Cerebellar nuclear complex (tissue), 1 donor: Measurements from ENCODE around the gene LRRC46.

ENCODE experiments used
- DNase-seq, 2 experiments: peaks; one replicate each; lab custom pipeline; 2025; lab: John Stamatoyannopoulos, UW

LRRC46 gene

GRCh38 chr17:47831003-47831933 lies at the start of gene LRRC46, which contains the start of gene MRPL10:
Gene LRRC46, plus strand, starts transcription at chr17:47831670. Its CDS starts 320 bp downstream, at chr17:47831990.
Gene MRPL10, minus strand, starts transcription at chr17:47831541. Its CDS starts 30 bp downstream, at chr17:47831511.
- DNase-seq = peak in 1 of 2 experiments; percentile 44

GRCh38 chr17:47785538-47786123 lies 45.8 kb upstream of the LRRC46 start:
- no peak for DNase-seq

GRCh38 chr17:47789611-47790561 lies 41.6 kb upstream of the LRRC46 start:
- no peak for DNase-seq

GRCh38 chr17:47791025-47791424 lies 40.4 kb upstream of the LRRC46 start:
- no peak for DNase-seq

GRCh38 chr17:47792457-47792856 lies 39.0 kb upstream of the LRRC46 start:
- DNase-seq = no peak

GRCh38 chr17:47792979-47793378 lies 38.5 kb upstream of the LRRC46 start:
- DNase-seq = no peak

GRCh38 chr17:47797797-47798196 lies 33.7 kb upstream of the LRRC46 start:
- DNase-seq = no peak

- DNase-seq = no peak
Measured at GRCh38 chr17:47800686-47801085, 30.8 kb upstream of the LRRC46 start.

GRCh38 chr17:47801176-47801765 lies 30.2 kb upstream of the LRRC46 start:
- no peak for DNase-seq

- DNase-seq = no peak
Measured at GRCh38 chr17:47801906-47802305, 29.6 kb upstream of the LRRC46 start.

GRCh38 chr17:47802341-47803022 lies 29.0 kb upstream of the LRRC46 start:
- no peak for DNase-seq

GRCh38 chr17:47803201-47803600 lies 28.3 kb upstream of the LRRC46 start:
- no peak for DNase-seq

GRCh38 chr17:47803751-47804150 lies 27.7 kb upstream of the LRRC46 start:
- DNase-seq = no peak

GRCh38 chr17:47804461-47804860 lies 27.0 kb upstream of the LRRC46 start:
- no peak for DNase-seq

- no peak for DNase-seq
Measured at GRCh38 chr17:47806026-47806912, 25.2 kb upstream of the LRRC46 start.

GRCh38 chr17:47806913-47807255 lies 24.6 kb upstream of the LRRC46 start:
- no peak for DNase-seq

- DNase-seq = no peak
Measured at GRCh38 chr17:47807421-47807820, 24.0 kb upstream of the LRRC46 start.

- DNase-seq = no peak
Measured at GRCh38 chr17:47808036-47808829, 23.2 kb upstream of the LRRC46 start.

GRCh38 chr17:47808830-47809480 lies 22.5 kb upstream of the LRRC46 start:
- DNase-seq = no peak
